ENCODE data around the gene TLCD3B.

The TLCD3B gene

DNA sequence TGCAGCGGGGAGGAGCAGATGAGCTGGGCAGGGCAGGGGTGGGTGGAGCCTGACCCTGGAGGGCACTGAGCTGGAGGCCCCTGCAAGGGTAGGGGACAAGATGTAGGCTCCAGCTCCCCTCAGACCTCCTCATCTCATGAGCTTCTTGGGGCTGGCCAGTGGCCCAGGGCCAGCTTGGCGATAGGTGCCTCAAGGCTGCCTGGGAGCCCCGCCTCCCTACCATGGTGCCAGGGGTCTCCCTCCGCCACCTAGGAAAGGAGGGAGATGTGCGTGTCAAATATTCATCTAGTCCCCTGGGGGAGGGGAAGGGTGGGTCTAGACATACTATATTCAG, 39.5 kb downstream of the TLCD3B start:
- in situ Hi-C loops (cut with MboI; ENCODE audit: low sequenced_read_pairs) = no loop called here

DNA sequence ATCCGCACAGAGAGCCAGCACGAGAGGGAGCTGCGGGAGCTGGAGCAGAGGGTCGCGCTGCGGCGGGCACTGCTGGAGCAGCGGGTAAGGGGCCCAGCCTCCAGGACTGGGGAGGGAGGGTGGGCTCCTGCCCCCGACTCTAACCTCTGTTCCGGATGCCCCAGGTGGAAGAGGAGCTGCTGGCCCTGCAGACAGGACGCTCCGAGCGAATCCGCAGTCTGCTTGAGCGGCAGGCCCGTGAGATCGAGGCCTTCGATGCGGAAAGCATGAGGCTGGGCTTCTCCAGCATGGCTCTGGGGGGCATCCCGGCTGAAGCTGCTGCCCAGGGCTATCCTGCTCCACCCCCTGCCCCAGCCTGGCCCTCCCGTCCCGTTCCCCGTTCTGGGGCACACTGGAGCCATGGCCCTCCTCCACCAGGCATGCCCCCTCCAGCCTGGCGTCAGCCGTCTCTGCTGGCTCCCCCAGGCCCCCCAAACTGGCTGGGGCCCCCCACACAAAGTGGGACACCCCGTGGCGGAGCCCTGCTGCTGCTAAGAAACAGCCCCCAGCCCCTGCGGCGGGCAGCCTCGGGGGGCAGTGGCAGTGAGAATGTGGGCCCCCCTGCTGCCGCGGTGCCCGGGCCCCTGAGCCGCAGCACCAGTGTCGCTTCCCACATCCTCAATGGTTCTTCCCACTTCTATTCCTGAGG, 40.0 kb downstream of the TLCD3B start:
- in situ Hi-C loops (cut with MboI; ENCODE audit: low sequenced_read_pairs) = no loop called here

DNA sequence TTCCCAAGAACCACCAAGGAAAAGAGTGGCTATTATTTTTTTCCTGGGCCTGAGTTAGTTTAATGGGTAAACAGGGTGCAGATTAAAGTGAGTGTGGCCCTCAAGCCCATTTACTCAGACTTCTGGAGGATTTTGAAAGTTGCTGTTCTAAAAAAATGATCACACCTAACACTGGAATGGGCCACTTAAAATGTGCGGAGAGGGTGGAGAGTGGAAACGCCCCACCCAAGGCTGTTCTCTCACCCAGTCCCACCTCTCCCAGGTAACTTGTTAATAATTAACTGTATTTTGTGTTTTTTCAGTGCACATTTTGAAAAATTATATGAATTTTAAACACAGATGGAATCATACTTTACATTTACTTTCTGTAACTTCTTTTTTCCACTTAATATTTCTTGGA, 41.0 kb downstream of the TLCD3B start:
- in situ Hi-C loops (cut with MboI; ENCODE audit: low sequenced_read_pairs) = no loop called here

DNA sequence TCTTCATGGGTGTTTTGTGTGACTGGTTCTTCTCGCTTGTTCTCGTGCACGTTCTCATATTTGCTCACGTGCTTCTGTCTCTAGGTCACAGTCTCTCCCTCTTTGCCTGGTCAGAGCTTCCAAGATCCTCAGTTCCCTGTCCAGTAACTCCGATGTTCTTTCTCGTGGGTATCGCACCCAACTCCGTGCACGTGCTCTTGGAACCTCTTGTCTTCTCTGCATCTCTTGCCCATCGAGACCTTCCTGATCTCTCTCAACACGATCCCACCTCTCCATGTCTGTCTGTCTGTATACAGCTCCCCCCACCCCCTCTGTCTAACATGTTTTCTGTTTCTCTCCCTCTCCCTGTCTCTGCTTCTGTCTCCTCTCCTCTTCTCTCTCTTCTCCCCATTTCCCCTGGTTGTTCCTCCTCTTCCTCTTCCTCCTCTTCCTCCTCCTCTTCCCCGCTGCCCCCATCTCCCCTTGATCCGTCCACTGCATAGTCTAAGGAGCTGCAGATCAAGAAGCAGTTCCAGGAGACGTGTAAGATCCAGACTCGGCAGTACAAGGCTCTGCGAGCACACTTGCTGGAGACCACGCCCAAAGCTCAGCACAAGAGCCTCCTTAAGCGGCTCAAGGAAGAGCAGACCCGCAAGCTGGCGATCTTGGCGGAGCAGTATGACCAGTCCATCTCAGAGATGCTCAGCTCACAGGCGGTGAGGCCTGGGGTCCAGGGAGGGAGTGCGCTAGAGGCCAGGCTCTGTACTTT, 41.8 kb downstream of the TLCD3B start:
- in situ Hi-C loops (cut with MboI; ENCODE audit: low sequenced_read_pairs) = no loop called here

DNA sequence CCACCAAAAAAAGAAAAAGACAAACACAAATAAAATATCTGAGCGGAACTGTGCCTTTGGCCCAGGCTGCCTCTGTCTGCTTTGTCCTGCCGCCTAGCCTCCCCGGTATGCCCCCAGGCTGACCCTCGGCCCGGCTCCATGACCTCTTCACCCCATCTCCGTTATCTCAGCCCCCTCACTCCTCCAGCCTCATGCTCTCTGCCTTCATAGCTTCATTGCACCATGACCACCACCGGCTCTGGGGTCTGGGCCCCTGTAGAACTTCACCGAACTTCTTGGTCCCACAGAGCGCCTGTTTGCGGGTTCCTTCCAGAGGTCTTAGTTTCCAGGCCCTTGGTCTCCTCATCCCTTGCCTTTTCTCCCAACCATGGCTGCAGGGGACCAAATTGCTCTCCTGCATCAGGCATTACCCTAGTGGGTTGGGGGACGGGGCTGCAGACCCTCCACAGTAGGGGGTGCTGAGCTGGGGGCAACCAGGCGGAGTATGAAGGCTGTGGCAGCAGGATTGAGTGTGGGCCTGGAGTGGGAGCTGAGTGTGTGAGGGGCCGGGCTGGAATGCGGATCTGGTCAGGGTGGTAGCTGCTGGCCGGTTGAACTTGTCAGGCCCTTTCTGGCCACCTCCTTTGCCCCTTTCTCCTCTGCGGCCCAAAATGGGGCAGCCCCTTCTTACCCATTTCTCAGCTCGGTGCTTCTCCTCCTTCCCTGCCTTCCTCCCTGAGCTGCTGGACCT, 42.6 kb downstream of the TLCD3B start:
- in situ Hi-C loops (cut with MboI; ENCODE audit: low sequenced_read_pairs) = no loop called here

DNA sequence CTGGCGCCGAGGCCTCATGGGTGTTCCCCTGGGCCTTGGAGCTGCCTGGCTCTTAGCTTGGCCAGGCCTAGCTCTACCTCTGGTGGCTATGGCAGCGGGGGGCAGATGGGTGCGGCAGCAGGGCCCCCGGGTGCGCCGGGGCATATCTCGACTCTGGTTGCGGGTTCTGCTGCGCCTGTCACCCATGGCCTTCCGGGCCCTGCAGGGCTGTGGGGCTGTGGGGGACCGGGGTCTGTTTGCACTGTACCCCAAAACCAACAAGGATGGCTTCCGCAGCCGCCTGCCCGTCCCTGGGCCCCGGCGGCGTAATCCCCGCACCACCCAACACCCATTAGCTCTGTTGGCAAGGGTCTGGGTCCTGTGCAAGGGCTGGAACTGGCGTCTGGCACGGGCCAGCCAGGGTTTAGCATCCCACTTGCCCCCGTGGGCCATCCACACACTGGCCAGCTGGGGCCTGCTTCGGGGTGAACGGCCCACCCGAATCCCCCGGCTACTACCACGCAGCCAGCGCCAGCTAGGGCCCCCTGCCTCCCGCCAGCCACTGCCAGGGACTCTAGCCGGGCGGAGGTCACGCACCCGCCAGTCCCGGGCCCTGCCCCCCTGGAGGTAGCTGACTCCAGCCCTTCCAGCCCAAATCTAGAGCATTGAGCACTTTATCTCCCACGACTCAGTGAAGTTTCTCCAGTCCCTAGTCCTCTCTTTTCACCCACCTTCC, 43.5 kb downstream of the TLCD3B start:
- in situ Hi-C loops (cut with MboI; ENCODE audit: low sequenced_read_pairs) = no loop called here

GRCh38 chr16:29986931-29987330, 44.1 kb downstream of the TLCD3B start:
- in situ Hi-C loops (cut with MboI; ENCODE audit: low sequenced_read_pairs) = no loop called here

DNA sequence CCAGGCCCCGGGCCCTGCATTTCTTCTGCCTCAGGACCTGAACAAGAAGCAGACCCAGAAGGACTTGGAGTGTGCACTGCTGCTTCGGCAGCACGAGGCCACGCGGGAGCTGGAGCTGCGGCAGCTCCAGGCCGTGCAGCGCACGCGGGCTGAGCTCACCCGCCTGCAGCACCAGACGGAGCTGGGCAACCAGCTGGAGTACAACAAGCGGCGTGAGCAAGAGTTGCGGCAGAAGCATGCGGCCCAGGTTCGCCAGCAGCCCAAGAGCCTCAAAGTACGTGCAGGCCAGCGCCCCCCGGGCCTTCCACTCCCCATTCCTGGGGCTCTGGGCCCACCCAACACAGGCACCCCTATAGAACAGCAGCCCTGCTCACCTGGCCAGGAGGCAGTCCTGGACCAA, 44.8 kb downstream of the TLCD3B start:
- in situ Hi-C loops (cut with MboI; ENCODE audit: low sequenced_read_pairs) = no loop called here

- in situ Hi-C loops (cut with MboI; ENCODE audit: low sequenced_read_pairs) = no loop called here
Measured at GRCh38 chr16:29985271-29985811, 45.7 kb downstream of the TLCD3B start.

DNA sequence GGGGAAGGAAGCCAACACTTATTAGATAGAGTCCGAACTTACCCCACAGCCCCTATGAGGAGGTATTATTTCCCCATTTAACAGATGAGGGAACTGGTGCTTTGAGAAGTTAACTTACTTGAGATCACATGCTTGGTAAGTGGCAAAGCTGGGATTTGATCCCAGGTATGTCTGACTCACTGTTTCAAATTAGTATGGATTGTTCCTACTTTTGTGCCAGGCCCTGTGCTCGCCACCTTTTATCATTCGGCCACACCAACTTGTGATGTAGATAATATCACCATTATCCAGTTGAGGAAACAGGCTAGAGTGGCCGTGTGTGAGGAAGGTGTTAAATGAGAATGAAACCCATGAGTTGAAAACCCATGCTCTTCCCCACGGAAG, 46.3 kb downstream of the TLCD3B start:
- in situ Hi-C loops (cut with MboI; ENCODE audit: low sequenced_read_pairs) = no loop called here

DNA sequence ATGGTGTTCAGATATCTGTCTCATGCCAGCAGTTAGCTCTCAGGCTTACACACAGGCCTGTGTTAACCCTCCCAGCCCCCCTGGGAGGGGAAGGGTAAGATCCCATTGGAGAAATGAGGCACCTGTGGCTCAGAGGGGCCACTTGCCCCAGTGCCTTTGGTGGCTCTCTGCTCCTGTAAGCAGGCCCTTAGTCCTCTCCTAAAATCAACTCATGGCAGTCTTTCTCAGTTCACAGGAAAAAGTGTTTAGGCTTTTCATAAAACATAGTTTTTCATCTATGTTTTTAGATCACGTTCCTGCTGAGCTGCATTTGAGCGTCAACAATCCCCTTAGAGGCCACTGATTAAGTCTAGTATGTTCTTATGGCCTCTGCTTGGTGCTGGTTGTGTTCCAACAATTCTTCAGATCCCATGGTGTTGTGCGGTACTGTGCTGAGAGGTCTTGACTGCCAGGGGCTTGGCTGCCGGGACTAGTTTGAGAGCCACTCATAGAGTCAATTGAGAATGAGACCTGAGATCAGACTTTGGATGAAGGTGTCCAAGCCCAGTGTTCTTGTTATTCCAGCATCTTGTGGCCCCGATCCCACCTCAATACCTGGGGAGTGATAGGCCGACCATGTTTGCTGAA, 46.8 kb downstream of the TLCD3B start:
- in situ Hi-C loops (cut with MboI; ENCODE audit: low sequenced_read_pairs) = no loop called here

GRCh38 chr16:29983420-29984136, 47.5 kb downstream of the TLCD3B start:
- in situ Hi-C loops (cut with MboI; ENCODE audit: low sequenced_read_pairs) = no loop called here

DNA sequence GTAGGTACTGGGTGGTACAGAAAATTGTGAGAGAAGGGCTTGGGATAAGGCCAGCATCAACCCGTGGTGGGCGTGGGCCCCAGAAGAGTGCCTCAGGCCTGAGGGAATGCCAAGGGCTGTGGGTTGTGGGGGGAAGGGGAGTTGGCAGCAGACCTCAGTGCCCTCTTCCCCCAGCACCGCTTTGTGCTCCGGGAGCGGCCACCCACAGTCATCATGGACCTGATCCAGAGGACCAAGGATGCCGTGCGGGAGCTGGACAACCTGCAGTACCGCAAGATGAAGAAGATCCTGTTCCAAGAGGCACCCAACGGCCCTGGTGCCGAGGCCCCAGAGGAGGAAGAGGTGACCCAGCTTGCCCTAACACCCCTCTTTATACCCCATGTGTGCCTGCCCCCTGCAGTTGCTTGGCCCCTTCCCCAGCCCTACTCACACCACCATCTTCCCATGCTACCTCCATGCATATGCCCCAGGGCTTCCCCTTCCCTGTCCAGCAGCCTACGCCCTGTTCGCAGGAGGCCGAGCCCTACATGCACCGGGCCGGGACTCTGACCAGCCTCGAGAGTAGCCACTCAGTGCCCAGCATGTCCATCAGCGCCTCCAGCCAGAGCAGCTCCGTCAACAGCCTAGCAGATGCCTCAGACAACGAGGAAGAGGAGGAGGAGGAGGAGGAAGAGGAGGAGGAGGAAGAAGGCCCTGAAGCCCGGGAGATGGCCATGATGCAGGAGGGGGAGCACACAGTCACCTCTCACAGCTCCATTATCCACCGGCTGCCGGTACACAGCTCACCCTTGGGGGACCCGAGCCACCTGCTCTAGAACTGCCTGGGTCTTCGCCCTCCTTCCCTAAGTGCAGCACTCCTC, 48.3 kb downstream of the TLCD3B start:
- in situ Hi-C loops (cut with MboI; ENCODE audit: low sequenced_read_pairs) = no loop called here

GRCh38 chr16:29978564-29979270, 52.4 kb downstream of the TLCD3B start:
- in situ Hi-C loops (cut with MboI; ENCODE audit: low sequenced_read_pairs) = no loop called here

DNA sequence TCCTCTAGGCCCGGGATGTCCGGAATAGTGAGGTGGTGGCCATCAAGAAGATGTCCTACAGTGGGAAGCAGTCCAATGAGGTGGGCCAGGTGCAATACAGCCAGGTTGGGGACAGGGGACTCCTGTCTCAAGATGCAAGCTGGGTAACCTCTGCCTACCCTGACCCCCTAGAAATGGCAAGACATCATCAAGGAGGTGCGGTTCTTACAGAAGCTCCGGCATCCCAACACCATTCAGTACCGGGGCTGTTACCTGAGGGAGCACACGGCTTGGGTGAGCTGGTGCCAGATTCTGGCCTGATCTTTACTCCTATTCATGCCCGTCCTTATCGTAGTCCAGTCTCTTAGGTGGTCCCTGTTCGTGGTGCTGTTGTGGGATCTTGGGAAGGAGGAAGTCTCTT, 53.0 kb downstream of the TLCD3B start:
- in situ Hi-C loops (cut with MboI; ENCODE audit: low sequenced_read_pairs) = no loop called here

- in situ Hi-C loops (cut with MboI; ENCODE audit: low sequenced_read_pairs) = no loop called here
Measured at GRCh38 chr16:29977063-29977825, 53.8 kb downstream of the TLCD3B start.

DNA sequence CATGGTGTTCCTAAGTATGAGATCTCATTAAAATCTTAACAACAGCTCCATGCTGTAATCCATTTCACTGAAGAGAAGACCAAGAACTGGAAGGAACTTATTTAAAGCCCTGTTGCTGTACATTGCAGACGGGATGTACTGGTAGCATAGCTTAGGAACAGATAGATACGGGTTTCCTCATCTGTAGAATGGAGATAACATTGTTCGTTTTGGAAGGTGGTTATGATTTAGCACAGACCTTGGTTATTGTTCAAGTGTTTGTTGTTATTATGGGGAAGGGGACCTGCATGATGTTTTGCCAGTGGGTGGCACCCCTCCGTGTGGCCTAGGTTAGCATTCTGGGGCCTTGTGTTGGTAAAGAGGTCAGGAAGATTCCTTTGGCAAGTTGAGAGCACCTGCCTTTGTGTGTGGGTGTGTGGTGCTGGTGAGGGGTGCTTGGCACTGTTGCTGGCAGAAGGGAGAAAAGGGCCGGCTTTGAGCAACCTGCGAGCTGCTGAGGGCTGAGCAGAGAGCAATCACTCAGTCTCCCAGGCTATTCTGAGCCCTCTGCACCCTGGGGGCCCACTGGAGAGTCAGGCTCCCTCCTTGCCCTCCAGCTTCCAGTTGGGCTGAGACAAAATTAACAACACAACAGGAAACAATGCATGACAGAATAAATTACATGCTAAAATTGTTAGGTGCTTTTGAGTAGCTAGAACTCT, 55.1 kb downstream of the TLCD3B start:
- in situ Hi-C loops (cut with MboI; ENCODE audit: low sequenced_read_pairs) = no loop called here
